Activated naive CD8-positive, alpha-beta T cell treated with anti-CD3 and anti-CD28 coated beads, Interleukin-2, amount 50 U/mL, for 16 hours (primary cell): Measurements from ENCODE around the gene MYCL.

Experiments used
- DNase-seq: peaks from one replicate; pipeline ENCODE4 v3.0.0-alpha.2; 2020; ENCODE audit warnings: low read depth, low spot score

The MYCL gene

GRCh38 chr1:39901714-39902459 lies at the start of gene MYCL:
TSS of gene MYCL (minus strand) at chr1:39901917. CDS start at chr1:39901434, 483 bp downstream.
- DNase-seq = peak; percentile 31

- DNase-seq = no peak
Measured at GRCh38 chr1:39949891-39950290, 48.2 kb upstream of the MYCL start.

GRCh38 chr1:39947260-39947659 lies 45.5 kb upstream of the MYCL start:
- no peak for DNase-seq

GRCh38 chr1:39946216-39946615 lies 44.5 kb upstream of the MYCL start:
- no peak for DNase-seq

GRCh38 chr1:39944410-39945112 lies 42.8 kb upstream of the MYCL start:
- no peak for DNase-seq

- no peak for DNase-seq
Measured at GRCh38 chr1:39943471-39944290, 42.0 kb upstream of the MYCL start.

- no peak for DNase-seq
Measured at GRCh38 chr1:39940980-39941871, 39.5 kb upstream of the MYCL start.

- no peak for DNase-seq
Measured at GRCh38 chr1:39940253-39940652, 38.5 kb upstream of the MYCL start.

- DNase-seq = no peak
Measured at GRCh38 chr1:39938856-39939255, 37.1 kb upstream of the MYCL start.

- DNase-seq = no peak
Measured at GRCh38 chr1:39936724-39937491, 35.2 kb upstream of the MYCL start.

GRCh38 chr1:39933956-39934941 lies 32.5 kb upstream of the MYCL start:
- DNase-seq = no peak

- DNase-seq = no peak
Measured at GRCh38 chr1:39928809-39929587, 27.3 kb upstream of the MYCL start.

GRCh38 chr1:39927538-39927937 lies 25.8 kb upstream of the MYCL start:
- no peak for DNase-seq

- DNase-seq = no peak
Measured at GRCh38 chr1:39926820-39927219, 25.1 kb upstream of the MYCL start.

GRCh38 chr1:39926343-39926793 lies 24.7 kb upstream of the MYCL start:
- no peak for DNase-seq

GRCh38 chr1:39925721-39926342 lies 24.1 kb upstream of the MYCL start:
- DNase-seq = no peak

GRCh38 chr1:39922251-39922688 lies 20.6 kb upstream of the MYCL start:
- no peak for DNase-seq

- DNase-seq = no peak
Measured at GRCh38 chr1:39919545-39919944, 17.8 kb upstream of the MYCL start.
